K562 treated with DMSO at 1 percent for 12 hours (cell line): Measurements from ENCODE around the gene SNX24. TPM values are rescaled to one million over a fixed set of nuclear protein-coding genes. Genes with fewer than 3 reads are reported as not detected.

Experiments used
- total RNA-seq: library from RNA; unstranded; fragments of 300-600 nt; gene quantifications from 2 replicates; pipeline ENCODE4 v1.2.3, GENCODE V29; 2022; ENCODE audit not compliant: insufficient read depth

The SNX24 gene, protein sequence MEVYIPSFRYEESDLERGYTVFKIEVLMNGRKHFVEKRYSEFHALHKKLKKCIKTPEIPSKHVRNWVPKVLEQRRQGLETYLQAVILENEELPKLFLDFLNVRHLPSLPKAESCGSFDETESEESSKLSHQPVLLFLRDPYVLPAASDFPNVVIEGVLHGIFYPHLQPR
- total RNA-seq: 3.8 and 17.0 TPM in 2 replicates

DNA sequence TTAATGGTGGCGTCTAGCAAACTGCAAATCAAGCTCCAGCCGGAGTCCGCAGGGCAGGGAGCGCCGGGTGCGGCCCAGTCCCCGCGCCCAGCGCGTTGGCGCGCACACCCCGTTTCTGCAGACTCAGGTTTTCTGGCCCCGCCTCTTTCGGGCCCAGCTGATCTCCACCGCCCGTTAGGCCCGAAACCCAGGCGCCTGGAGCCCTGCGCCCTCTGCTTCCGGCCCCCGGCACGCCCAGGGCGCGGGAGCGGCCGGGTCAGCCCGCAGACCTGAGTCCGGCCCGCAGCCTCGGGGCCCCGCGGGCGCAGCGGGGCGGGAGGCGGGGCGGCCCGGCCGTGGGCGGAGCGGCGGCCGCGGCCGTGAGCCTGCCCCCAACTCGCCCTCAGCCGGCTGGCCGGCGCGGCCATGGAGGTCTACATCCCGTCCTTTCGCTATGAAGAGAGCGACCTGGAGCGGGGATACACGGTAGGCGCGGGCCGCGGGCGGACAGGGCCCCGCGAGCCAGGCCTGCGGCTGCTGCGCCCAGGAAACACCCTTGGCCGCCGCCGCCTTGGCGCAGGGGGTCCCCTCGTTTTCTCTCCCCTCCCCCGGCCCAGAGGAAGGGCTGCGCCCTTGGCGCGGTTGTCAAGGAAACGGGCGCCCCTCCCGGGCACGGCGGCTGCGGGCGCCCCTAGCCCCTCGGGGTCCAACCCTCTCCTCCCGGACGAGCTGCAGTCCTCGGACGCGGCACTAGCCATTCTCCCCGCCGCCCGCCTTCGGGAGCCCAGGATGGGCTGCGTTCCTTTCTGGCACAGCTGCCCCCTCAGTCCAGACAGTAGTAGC lies at the start of gene SNX24:
Gene SNX24 (plus strand): TSS at position 385 of the 822 bp plus-strand sequence. CDS start 21 bp downstream, at position 406.

DNA sequence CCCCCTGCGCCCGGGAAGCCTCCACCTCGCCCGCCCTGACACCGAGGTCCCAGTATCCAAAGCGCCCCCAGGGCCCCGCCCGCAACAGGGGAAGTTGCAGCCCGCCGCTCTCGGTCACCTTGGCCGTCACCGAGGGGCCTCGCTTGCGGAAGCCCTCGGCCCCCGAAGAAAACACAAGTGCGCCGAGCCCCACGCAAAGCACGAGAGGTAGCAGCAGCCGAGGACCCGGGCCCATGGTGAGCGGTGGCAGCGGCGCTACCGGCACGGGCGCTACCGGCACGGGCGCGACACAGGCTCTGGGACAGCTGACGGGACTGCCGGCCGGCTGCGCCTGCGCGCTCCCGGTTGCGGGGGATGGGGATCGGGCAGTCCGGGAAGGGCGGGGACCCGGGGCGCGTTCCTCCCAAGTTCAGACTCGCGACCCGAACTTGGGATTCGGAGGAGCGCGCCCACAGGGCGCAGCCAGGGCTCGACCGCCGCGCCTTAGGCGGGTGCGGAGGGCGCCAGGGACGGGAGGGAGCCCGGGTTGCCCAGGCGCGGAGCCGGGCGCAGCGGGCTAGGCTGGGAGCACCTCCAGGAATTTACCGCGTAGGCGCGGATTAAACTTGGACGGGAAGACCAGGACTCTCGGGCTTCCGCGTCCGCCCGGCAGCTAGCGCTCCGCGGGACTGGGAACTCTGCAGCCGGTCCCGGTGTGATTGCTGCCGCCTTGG lies 191.1 kb downstream of the SNX24 start, which contains the start of gene PPIC:
Gene PPIC (minus strand): TSS at position 335 of the 713 bp plus-strand sequence. CDS start 100 bp downstream, at position 235.

Other genes starting within 250 kb of the SNX24 start
- gene SNX2, start 70.5 kb upstream of the SNX24 start, total RNA-seq: 35.3 and 52.3 TPM in 2 replicates
- gene PPIC, start 191.1 kb downstream of the SNX24 start, total RNA-seq: 6.3 and 8.6 TPM in 2 replicates
- 0.06 TPM in 1 of 2 replicates, not detected in the other for gene PRDM6, start 243.6 kb downstream of the SNX24 start, total RNA-seq